Esophagus squamous epithelium (tissue), 5 donors: ENCODE results near the gene GJB6. TPM values are rescaled to one million over a fixed set of nuclear protein-coding genes. Genes with fewer than 3 reads are reported as not detected.
"Not testable (repeated sequence)": the region's sequence is repeated elsewhere in the genome, so short reads cannot be mapped to it uniquely, and the experiment has no call there.

Source experiments
- DNase-seq: peaks from one replicate; lab custom pipeline; 2025; lab: John Stamatoyannopoulos, UW
- H3K27ac ChIP-seq, 4 donors: fragments of 200-600 bp; sonication (generic); one replicate each; pipeline ENCODE4 v1.5.1; 2016 to 2019; ENCODE audit warnings: mild to moderate bottlenecking in 1 of 4
- H3K27me3 ChIP-seq, 4 donors: fragments of 200-600 bp; sonication (generic); 1 replicate in 3 of 4; 2 replicates in 1 of 4; pipeline versions ENCODE4 v1.5.1 to v1.6.0; 2017 to 2021; ENCODE audit warnings: antibody characterized with exemption in 1 of 4
- H3K36me3 ChIP-seq, 3 donors: fragments of 200-600 bp; sonication (generic); one replicate each; pipeline ENCODE4 v1.5.1; 2016 to 2019
- H3K4me1 ChIP-seq, 3 donors: fragments of 200-600 bp; sonication (generic); one replicate each; pipeline ENCODE4 v1.5.1; 2017 to 2019
- H3K4me3 ChIP-seq, 4 donors: fragments of 200-600 bp; sonication (generic); 1 replicate in 3 of 4; 2 replicates in 1 of 4; pipeline ENCODE4 v1.5.1; 2016 to 2019; ENCODE audit warnings: mild to moderate bottlenecking in 2 of 4, moderate library complexity in 1 of 4
- H3K9me3 ChIP-seq, 3 donors: fragments of 200-600 bp; sonication (generic); one replicate each; pipeline ENCODE4 v1.5.1; 2016 to 2019
- POLR2A ChIP-seq, 4 donors: fragments of 450-650 bp; IDR thresholded peaks; one replicate each; pipeline ENCODE4 v1.6.1; 2017; ENCODE audit warnings: antibody characterized with exemption in 4 of 4, mild to moderate bottlenecking in 4 of 4, moderate library complexity in 3 of 4
- WGBS, 2 donors: methylation state at CpG; one replicate each; pipeline ENCODE4 v1.1.5; 2018; 5-methylcytosine and 5-hydroxymethylcytosine counted together
- intact Hi-C: fragments of 100-400 bp; cut with DNase I; formaldehyde crosslinking; loops from one replicate; pipeline ENCODE4 v1.15.0; 2022
- total RNA-seq, 4 donors: library from RNA; depleted of rRNA; stranded (reverse); fragments of >200 nt; gene quantifications; one replicate each; pipeline ENCODE4 v1.1.0, GENCODE V29; 2016
- TF ChIP-seq, protein P1 (sequence below), 6 experiments: fragments of 450-650 bp in 4 of 6; fragments of 200-600 bp in 2 of 6; sonication (generic) in 2 of 6; IDR thresholded peaks; one replicate each; pipeline ENCODE4 v1.5.1; 2016 to 2019; ENCODE audit warnings: antibody characterized with exemption in 6 of 6, mild to moderate bottlenecking in 4 of 6, moderate library complexity in 4 of 6
- donor health status: DM: yes; HTN: yes; CAD: no.

The GJB6 gene
- total RNA-seq: 100 to 1,000 TPM; 147 to 460 (median 386) TPM

DNA sequence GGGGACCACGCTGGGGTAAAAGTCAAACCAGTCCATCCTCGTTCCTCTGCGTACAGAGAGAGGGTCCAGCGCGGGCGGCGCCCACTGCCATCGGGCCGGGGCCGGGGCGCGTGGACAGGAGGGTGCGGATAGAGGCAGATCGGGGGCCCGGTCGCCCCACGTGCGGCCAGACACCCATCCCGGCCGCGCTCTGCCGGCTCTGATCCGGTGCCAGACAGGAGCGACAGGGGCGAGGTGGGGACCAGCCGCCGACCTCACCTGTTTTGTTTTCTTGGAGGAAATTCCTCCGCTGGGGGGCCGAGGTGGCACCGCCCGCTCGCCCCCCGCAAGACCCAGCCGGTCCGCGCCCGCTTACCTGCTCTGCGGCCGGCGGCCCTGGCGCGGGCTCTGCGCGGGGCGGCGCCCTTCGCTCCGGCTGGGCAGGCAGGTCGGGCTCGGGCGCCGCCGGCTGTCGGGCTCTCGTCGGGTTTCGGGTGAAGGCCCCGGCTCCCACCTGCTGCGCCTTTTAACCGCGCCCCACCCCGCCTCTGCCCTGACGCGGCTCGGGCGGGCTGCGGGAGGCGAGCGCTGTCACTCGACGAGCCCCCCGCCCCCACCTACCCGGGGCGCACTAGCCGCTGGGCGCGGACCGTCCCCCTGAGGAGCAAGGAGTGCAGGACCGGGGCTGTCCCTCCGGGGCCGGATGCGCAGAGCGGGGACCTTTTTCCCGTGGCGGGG lies at the start of gene GJB6:
GJB6 (minus strand) TSS at position 481 of the 717 bp plus-strand sequence. CDS start 8,839 bp downstream, outside the sequence.
- TF ChIP-seq POLR2A (IDR thresholded peaks at IDR 0.05): peak in 1 of 4 donors; percentile 18
- TF ChIP-seq, protein P1, sequence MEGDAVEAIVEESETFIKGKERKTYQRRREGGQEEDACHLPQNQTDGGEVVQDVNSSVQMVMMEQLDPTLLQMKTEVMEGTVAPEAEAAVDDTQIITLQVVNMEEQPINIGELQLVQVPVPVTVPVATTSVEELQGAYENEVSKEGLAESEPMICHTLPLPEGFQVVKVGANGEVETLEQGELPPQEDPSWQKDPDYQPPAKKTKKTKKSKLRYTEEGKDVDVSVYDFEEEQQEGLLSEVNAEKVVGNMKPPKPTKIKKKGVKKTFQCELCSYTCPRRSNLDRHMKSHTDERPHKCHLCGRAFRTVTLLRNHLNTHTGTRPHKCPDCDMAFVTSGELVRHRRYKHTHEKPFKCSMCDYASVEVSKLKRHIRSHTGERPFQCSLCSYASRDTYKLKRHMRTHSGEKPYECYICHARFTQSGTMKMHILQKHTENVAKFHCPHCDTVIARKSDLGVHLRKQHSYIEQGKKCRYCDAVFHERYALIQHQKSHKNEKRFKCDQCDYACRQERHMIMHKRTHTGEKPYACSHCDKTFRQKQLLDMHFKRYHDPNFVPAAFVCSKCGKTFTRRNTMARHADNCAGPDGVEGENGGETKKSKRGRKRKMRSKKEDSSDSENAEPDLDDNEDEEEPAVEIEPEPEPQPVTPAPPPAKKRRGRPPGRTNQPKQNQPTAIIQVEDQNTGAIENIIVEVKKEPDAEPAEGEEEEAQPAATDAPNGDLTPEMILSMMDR (IDR thresholded peaks at IDR 0.05): peak in 2 of 6 experiments; percentile 19 to 35
- peaks cover 4 to 31% (median 8%) of the 10 kb centered on the region in 3 donors for H3K4me1 ChIP-seq
- H3K27me3 ChIP-seq: peaks cover 0 to 55% (median 3%) of the 10 kb centered on the region in 4 donors
- WGBS, 2 donors: 0 to 12% methylated on average over 7 to 12 of the region's 85 CpGs
- DNase-seq: no peak
- H3K27ac ChIP-seq: peak within 1 kb of the TSS; percentile 70 to 94 (median 90)
- intact Hi-C loops: no loop called here
- H3K4me3 ChIP-seq: peak within 1 kb of the TSS; percentile 55 to 74 (median 64)
- H3K36me3 ChIP-seq: peaks cover 0 to 12% (median 0%) of the 10 kb centered on the region in 3 donors
- no peaks in the 10 kb centered on the region for H3K9me3 ChIP-seq

DNA sequence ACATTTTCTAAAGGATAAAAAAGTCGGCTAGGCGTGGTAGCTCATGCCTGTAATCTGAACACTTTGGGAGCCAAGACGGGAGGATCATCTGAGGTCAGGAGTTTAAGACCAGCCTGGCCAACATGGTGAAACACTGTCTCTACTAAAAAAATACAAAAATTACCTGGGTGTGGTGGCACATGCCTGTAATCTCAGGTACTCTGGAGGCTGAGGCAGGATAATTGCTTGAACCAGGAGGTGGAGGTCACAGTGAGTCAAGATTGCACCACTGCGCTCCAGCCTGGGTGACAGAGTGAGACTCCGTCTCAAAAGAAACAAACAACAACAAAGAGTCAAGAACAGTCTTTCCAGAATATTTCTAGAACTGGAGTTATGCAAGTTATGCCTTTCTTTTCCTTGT lies 44.8 kb upstream of the GJB6 start:
- H3K27ac ChIP-seq: peak overlapping the region in 3 of 4 donors; percentile 21 to 76 (median 33)
- H3K27me3 ChIP-seq: peaks cover 0 to 16% (median 0%) of the 10 kb centered on the region in 4 donors
- H3K4me1 ChIP-seq: peaks cover 0 to 29% (median 0%) of the 10 kb centered on the region in 3 donors
- H3K36me3 ChIP-seq, intact Hi-C loops, DNase-seq, H3K4me3 ChIP-seq, H3K9me3 ChIP-seq: not testable (repeated sequence)
- WGBS, 2 donors: 47 to 57% methylated on average over 5 of the region's 5 CpGs

DNA sequence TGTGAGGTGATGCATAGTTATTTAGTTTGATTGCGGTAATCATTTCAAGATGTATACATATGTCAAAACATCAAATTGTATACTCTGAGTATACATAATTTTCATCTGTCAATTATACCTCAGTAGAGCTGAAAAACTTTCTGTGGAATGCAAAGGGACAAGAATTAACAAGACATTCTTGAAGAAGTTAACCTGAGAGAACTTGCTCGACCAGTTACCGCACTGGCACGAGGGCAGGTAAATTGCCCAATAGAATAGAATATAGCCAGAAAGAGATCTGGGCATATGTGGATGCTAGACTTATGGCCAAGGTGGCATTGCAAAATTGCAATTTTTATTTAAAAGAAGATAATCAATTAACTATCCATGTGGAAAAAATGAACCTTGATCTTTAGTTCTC lies 42.3 kb upstream of the GJB6 start:
- Histone ChIP-seq H3K27me3 (peaks cover 0 to 16% (median 0%) of the 10 kb centered on the region in 4 donors), H3K36me3 (no peaks in the 10 kb centered on the region), H3K9me3 (no peaks in the 10 kb centered on the region), H3K4me3 (no peak overlapping the region), H3K27ac (peak overlapping the region in 2 of 4 donors; percentile 59 to 64), H3K4me1 (peaks cover 0 to 41% (median 0%) of the 10 kb centered on the region in 3 donors)
- no peak for TF ChIP-seq POLR2A (IDR thresholded peaks at IDR 0.05)
- TF ChIP-seq, protein P1 (IDR thresholded peaks at IDR 0.05): no peak
- intact Hi-C loops: no loop called here
- whole genome bisulfite sequencing, 2 donors: 27 to 61% methylated on average over 4 of the region's 4 CpGs
- DNase-seq: no peak

DNA sequence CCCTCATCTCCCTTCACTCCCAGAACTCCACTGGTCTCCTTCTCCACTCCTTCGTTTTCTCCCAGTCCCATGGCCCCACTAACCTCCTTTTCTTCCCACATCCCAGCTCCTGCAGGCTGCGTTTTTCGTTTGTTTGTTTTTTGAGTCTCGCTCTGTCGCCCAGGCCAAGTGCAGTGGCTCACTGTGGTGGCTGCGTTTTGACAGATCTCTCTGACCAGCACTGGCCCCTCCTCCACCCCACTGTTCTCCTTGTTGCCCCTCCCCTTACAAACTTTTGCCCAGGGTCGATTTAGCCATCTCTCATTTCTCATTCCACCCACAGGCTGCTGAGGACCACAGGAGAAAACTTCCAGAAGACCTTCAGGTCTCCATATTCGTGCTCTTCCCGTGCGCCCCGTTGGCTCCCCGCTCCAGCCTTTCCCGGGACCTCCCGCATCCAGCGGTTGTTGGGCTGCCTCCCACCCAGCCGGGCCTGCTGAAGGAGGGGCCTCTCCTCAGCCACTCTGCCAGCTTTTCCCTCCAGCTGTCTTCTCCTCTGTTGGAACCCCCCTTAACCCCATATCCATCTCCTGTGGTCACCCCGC lies 40.6 kb upstream of the GJB6 start:
- peaks cover 0 to 16% (median 0%) of the 10 kb centered on the region in 4 donors for H3K27me3 ChIP-seq
- no peaks in the 10 kb centered on the region for H3K36me3 ChIP-seq
- H3K4me1 ChIP-seq: peaks cover 0 to 41% (median 0%) of the 10 kb centered on the region in 3 donors
- TF ChIP-seq POLR2A (IDR thresholded peaks at IDR 0.05): no peak
- TF ChIP-seq, protein P1 (IDR thresholded peaks at IDR 0.05): no peak
- H3K9me3 ChIP-seq: no peaks in the 10 kb centered on the region
- no peak for DNase-seq
- intact Hi-C loops: no loop called here
- 77 to 83% methylated on average over 17 of the region's 17 CpGs for WGBS, 2 donors
- no peak overlapping the region for H3K4me3 ChIP-seq
- H3K27ac ChIP-seq: no peak overlapping the region

DNA sequence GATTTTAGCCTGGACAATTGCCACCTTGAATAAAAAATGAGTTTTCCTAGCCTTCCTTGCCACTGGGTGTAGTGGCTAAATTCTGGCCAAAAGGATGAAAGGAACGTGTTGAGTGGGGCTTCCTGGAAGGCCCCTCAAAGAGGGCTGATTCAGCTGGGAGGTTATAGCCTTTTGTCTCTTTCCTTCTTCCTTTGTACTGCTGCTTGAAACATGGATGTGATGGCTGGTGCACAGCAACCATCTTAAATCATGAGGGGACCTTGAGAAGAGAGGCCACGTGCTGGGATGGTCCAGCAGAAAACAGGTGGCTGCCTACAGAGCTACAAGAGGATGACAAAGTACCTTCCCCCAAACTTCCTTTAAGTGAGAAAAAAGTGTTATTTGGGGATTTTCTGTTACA lies 40.0 kb upstream of the GJB6 start:
- WGBS, 2 donors: 69 to 76% methylated on average over 1 to 2 of the region's 2 CpGs

More for the DNA sequence above, 40.0 kb upstream of the GJB6 start:
- Histone ChIP-seq H3K27me3 (peaks cover 0 to 16% (median 0%) of the 10 kb centered on the region in 4 donors), H3K4me1 (peaks cover 0 to 38% (median 0%) of the 10 kb centered on the region in 3 donors), H3K36me3 (no peaks in the 10 kb centered on the region), H3K9me3 (no peaks in the 10 kb centered on the region), H3K4me3 (no peak overlapping the region), H3K27ac (no peak overlapping the region)
- DNase-seq: no peak
- intact Hi-C loops: no loop called here
- TF ChIP-seq POLR2A (IDR thresholded peaks at IDR 0.05): no peak
- TF ChIP-seq, protein P1 (IDR thresholded peaks at IDR 0.05): no peak
